Stimulated activated CD4-positive, alpha-beta T cell treated with anti-CD3 and anti-CD28 coated beads, TNF-alpha, amount 100 ng/mL, for 24 hours (primary cell): Measurements from ENCODE around the gene FGF10.

Source experiments
- DNase-seq, 3 experiments: peaks; one replicate each; pipeline ENCODE4 v3.0.0-alpha.2; 2020; ENCODE audit warnings: low read depth in 3 of 3

FGF10 gene

GRCh38 chr5:44257653-44258365 lies 131.4 kb downstream of the FGF10 start:
- DNase-seq = no peak

DNA sequence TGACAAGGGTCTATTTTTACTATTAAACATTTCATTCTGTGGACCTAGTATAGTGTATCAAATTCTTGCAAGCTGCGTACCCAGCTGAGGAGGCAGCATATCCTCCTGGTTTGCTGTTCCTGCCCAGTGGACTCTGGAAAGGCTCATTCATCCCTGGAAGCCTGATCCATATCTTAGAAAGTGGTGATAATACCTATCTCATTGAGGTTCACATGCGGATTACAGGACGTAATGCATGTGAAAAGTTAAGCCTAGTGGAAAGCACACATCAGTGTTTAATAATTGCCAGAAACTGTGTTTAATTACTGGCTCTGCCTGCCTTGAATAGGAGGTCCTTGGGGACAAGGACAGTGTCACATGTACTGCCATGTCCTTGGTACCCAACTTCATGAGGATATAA lies 132.0 kb downstream of the FGF10 start:
- no peak for DNase-seq
